22Rv1 (cell line): ENCODE data around the gene DAW1.

ENCODE experiments used
- H3K27ac ChIP-seq: fragments of 450-650 bp; 2 replicates; pipeline ENCODE4 v1.5.1; 2017
- CTCF ChIP-seq: fragments of 450-650 bp; IDR thresholded peaks from 2 replicates; pipeline ENCODE4 v1.5.1; 2017; ENCODE audit warnings: mild to moderate bottlenecking
- ZFX ChIP-seq: fragments of 450-650 bp; IDR thresholded peaks from 2 replicates; pipeline ENCODE4 v1.6.1; 2017; ENCODE audit warnings: antibody characterized with exemption, borderline replicate concordance

The DAW1 gene

GRCh38 chr2:227848586-227848985 lies 22.8 kb upstream of the DAW1 start:
- TF ChIP-seq CTCF (no peak), ZFX (no peak)
- no peak overlapping the region for H3K27ac ChIP-seq

GRCh38 chr2:227849906-227850305 lies 21.5 kb upstream of the DAW1 start:
- no peak overlapping the region for H3K27ac ChIP-seq
- TF ChIP-seq ZFX = no peak
- TF ChIP-seq CTCF = no peak

GRCh38 chr2:227853204-227853629 lies 18.2 kb upstream of the DAW1 start:
- H3K27ac ChIP-seq = no peak overlapping the region
- TF ChIP-seq ZFX (no peak), CTCF (no peak)

GRCh38 chr2:227853765-227854271 lies 17.6 kb upstream of the DAW1 start:
- no peak for TF ChIP-seq ZFX
- no peak for TF ChIP-seq CTCF
- H3K27ac ChIP-seq = no peak overlapping the region

- TF ChIP-seq ZFX (no peak), CTCF (no peak)
These were observed 16.0 kb upstream of the DAW1 start for GRCh38 chr2:227855440-227855839.

GRCh38 chr2:227856697-227857096 lies 14.7 kb upstream of the DAW1 start:
- H3K27ac ChIP-seq = no peak overlapping the region
- no peak for TF ChIP-seq ZFX
- no peak for TF ChIP-seq CTCF

More at GRCh38 chr2:227855440-227855839, 16.0 kb upstream of the DAW1 start:
- no peak overlapping the region for H3K27ac ChIP-seq

GRCh38 chr2:227860221-227860641 lies 11.2 kb upstream of the DAW1 start:
- no peak for TF ChIP-seq ZFX
- TF ChIP-seq CTCF = no peak
- H3K27ac ChIP-seq = no peak overlapping the region
